OCI-LY3 (cell line): ENCODE measurements around the gene FGD4.

ENCODE experiments used
- H2AFZ ChIP-seq: fragments of 200-600, 300-600 bp; shearing (Covaris generic); 2 replicates; pipeline ENCODE4 v1.6.0; 2014; ENCODE audit warnings: antibody characterized with exemption, low read depth, low read length
- H3K27ac ChIP-seq: fragments of 200-600, 300-600 bp; sonication (generic); 2 replicates; pipeline ENCODE4 v1.5.1; 2014; ENCODE audit warnings: mild to moderate bottlenecking, low read length, moderate library complexity, mixed read lengths
- H3K27me3 ChIP-seq: fragments of 200-600, 300-600 bp; sonication (generic); 2 replicates; pipeline ENCODE4 v1.6.1; 2014; ENCODE audit warnings: low read depth, low read length, mixed read lengths
- H3K36me3 ChIP-seq: fragments of 200-600, 300-600 bp; sonication (generic); replicated peaks from 2 replicates; pipeline ENCODE3; 2014; ENCODE audit warnings: low read depth, low read length, mixed read lengths
- H3K4me1 ChIP-seq: fragments of 300-600, 200-600 bp; sonication (generic); 2 replicates; pipeline ENCODE4 v1.6.1; 2014; ENCODE audit warnings: low read length, mixed read lengths
- H3K4me2 ChIP-seq: fragments of 200-600, 300-600 bp; sonication (generic); 2 replicates; pipeline ENCODE4 v1.6.1; 2014; ENCODE audit warnings: low read length, mixed read lengths
- H3K4me3 ChIP-seq: fragments of 300-600, 200-600 bp; sonication (generic); 2 replicates; pipeline ENCODE4 v1.5.1; 2014; ENCODE audit warnings: antibody characterized with exemption, mild to moderate bottlenecking, low read length, moderate library complexity
- H3K79me2 ChIP-seq: fragments of 300-600, 200-600 bp; shearing (Covaris generic); 2 replicates; pipeline ENCODE4 v1.6.1; 2014; ENCODE audit warnings: mild to moderate bottlenecking, low read length, mixed read lengths
- H3K9ac ChIP-seq: fragments of 300-600, 200-600 bp; shearing (Covaris generic); 2 replicates; pipeline ENCODE4 v1.6.0; 2014; ENCODE audit warnings: mild to moderate bottlenecking, low read length, moderate library complexity
- H3K9me3 ChIP-seq: fragments of 200-600, 300-600 bp; shearing (Covaris generic); 2 replicates; pipeline ENCODE4 v1.6.1; 2014; ENCODE audit warnings: low read length, mixed read lengths; ENCODE audit not compliant: insufficient read depth
- H4K20me1 ChIP-seq: fragments of 200-600, 300-600 bp; sonication (generic); 2 replicates; pipeline ENCODE4 v1.6.1; 2016; ENCODE audit warnings: low read length, mixed read lengths; ENCODE audit not compliant: insufficient read depth
- EZH2phosphoT487 ChIP-seq: fragments of 200-600 bp; shearing (Covaris generic); IDR thresholded peaks from 2 replicates; pipeline ENCODE4 v1.6.1; 2018; ENCODE audit warnings: antibody characterized with exemption, mixed run types, low read depth
- TF ChIP-seq, protein P1 (sequence below): fragments of 200-600, 300-600 bp; sonication (generic); IDR thresholded peaks from 2 replicates; pipeline ENCODE4 v1.5.1; 2014; ENCODE audit warnings: antibody characterized with exemption, low read length, low read depth

FGD4 gene

DNA sequence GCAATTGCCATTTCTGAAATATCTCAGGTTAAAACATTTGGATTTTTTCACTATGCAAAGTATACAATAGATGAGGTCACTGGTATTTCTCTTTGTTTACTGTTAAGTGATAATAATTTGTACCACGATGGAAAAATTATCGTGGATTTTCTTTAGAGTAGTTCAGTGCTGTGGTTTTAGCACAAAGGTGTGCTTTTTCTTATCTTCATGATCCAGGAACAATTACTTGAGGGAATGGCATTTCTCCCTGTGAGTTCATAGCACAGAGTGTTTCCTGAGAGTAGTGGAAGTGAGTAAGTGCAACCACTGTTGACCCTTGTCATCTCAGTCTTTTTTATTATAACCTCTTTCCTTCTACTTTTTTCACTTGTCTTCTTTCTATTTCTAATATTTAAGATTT is 86.8 kb downstream of the FGD4 start:
- no peaks in the 10 kb centered on the region for H3K27me3 ChIP-seq
- H3K4me3 ChIP-seq, result no peak overlapping the region
- no peak overlapping the region for H3K9ac ChIP-seq
- no peaks in the 10 kb centered on the region for H4K20me1 ChIP-seq
- H3K4me1 ChIP-seq, result peaks cover 27% of the 10 kb centered on the region
- no peak overlapping the region for H3K4me2 ChIP-seq
- H3K9me3 ChIP-seq, result no peaks in the 10 kb centered on the region
- H2AFZ ChIP-seq, result no peak overlapping the region
- H3K27ac ChIP-seq, result no peak overlapping the region
- TF ChIP-seq, protein P1, sequence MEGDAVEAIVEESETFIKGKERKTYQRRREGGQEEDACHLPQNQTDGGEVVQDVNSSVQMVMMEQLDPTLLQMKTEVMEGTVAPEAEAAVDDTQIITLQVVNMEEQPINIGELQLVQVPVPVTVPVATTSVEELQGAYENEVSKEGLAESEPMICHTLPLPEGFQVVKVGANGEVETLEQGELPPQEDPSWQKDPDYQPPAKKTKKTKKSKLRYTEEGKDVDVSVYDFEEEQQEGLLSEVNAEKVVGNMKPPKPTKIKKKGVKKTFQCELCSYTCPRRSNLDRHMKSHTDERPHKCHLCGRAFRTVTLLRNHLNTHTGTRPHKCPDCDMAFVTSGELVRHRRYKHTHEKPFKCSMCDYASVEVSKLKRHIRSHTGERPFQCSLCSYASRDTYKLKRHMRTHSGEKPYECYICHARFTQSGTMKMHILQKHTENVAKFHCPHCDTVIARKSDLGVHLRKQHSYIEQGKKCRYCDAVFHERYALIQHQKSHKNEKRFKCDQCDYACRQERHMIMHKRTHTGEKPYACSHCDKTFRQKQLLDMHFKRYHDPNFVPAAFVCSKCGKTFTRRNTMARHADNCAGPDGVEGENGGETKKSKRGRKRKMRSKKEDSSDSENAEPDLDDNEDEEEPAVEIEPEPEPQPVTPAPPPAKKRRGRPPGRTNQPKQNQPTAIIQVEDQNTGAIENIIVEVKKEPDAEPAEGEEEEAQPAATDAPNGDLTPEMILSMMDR, result no peak
- TF ChIP-seq EZH2phosphoT487, result no peak
- no peaks in the 10 kb centered on the region for H3K79me2 ChIP-seq
- H3K36me3 ChIP-seq, result no peaks in the 10 kb centered on the region

DNA sequence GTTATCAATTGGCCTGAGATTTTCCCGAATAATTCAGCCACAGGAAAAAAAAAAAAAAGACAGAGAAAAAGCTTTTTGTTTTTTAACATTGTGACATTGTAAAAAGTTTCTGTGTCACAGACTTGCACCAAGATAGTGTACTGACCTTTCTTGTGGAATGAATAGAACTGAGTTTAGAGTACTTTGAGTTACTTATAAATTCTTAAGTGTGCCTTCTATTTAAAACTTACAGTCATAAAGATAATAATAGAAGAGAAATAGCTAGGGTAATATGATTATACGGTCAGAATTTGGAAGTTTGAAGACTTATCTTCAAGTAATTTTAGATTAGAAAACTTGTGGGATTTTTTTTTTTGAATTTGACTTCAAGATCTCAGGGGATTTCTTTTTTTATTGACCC is 88.8 kb downstream of the FGD4 start:
- Histone ChIP-seq H3K27ac (no peak overlapping the region), H3K36me3 (no peaks in the 10 kb centered on the region), H3K4me3 (no peak overlapping the region), H3K9ac (no peak overlapping the region), H3K9me3 (no peaks in the 10 kb centered on the region), H3K79me2 (no peaks in the 10 kb centered on the region), H3K4me2 (no peak overlapping the region), H3K4me1 (peaks cover 8% of the 10 kb centered on the region), H2AFZ (no peak overlapping the region), H4K20me1 (no peaks in the 10 kb centered on the region), H3K27me3 (no peaks in the 10 kb centered on the region)
- TF ChIP-seq EZH2phosphoT487, result no peak
- TF ChIP-seq, protein P1, result no peak

DNA sequence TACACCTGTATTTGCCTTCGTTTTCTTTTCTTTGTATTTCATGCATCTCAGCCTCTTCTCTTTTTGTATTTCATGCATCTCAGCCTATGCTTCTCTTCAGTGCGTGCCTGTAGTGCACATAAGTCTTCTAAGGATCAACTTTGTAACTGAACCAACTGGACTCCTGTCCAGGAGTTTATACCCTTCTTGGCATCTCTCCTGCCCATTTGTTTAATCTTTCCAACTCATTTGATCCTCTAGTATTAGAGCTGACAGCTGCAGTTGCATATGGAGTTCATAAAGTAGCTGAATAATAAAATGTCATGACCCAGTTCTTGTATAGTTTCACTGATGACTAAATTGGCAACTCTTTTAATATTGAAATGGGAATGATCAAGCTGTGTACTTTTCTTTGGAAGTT is 89.7 kb downstream of the FGD4 start:
- no peaks in the 10 kb centered on the region for H3K79me2 ChIP-seq
- no peaks in the 10 kb centered on the region for H3K4me1 ChIP-seq

DNA sequence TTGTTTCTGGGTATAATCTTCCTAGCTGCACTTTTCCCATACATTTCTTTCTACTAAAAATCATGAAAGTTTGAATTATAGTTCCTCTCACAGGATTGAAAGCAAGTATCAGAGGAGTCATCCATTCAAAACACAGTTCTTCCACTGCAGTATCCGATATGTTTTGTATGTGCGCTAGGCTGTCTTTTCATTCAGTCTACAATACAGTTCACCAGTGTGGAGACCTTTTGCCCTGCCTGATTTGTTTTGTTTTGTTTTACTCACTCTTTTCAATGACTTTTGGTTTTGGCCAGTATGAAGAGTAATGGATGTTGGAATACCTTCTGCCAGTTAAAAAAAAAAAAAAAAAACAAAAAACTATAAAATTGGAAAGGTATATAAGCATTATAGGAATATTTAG is 91.4 kb downstream of the FGD4 start:
- no peaks in the 10 kb centered on the region for H3K9me3 ChIP-seq
- no peak overlapping the region for H2AFZ ChIP-seq
- H3K27ac ChIP-seq, result no peak overlapping the region
- no peak overlapping the region for H3K4me2 ChIP-seq
- no peaks in the 10 kb centered on the region for H3K36me3 ChIP-seq
- H3K4me3 ChIP-seq, result no peak overlapping the region
- no peaks in the 10 kb centered on the region for H4K20me1 ChIP-seq
- TF ChIP-seq EZH2phosphoT487, result no peak
- TF ChIP-seq, protein P1, result no peak
- no peak overlapping the region for H3K9ac ChIP-seq
- H3K79me2 ChIP-seq, result no peaks in the 10 kb centered on the region
- H3K4me1 ChIP-seq, result no peaks in the 10 kb centered on the region
- no peaks in the 10 kb centered on the region for H3K27me3 ChIP-seq

More for the DNA sequence above, 89.7 kb downstream of the FGD4 start:
- Histone ChIP-seq H3K4me2 (no peak overlapping the region), H3K4me3 (no peak overlapping the region), H3K9ac (no peak overlapping the region), H3K9me3 (no peaks in the 10 kb centered on the region), H4K20me1 (no peaks in the 10 kb centered on the region), H3K36me3 (no peaks in the 10 kb centered on the region), H2AFZ (no peak overlapping the region), H3K27ac (no peak overlapping the region), H3K27me3 (no peaks in the 10 kb centered on the region)
- TF ChIP-seq, protein P1, result no peak
- TF ChIP-seq EZH2phosphoT487, result no peak
